Lung (tissue), 12 donors: ENCODE results near the gene HERPUD1. TPM values are rescaled to one million over a fixed set of nuclear protein-coding genes. Genes with fewer than 3 reads are reported as not detected.

Experiments
- ATAC-seq: fragments of 200-7000 bp; cut with Tn5 transposase; one replicate; pipeline ENCODE4 v1.9.1; 2020; ENCODE audit warnings: moderate number of reproducible peaks; ENCODE audit not compliant: insufficient read depth, low FRiP score
- DNase-seq, 3 donors: peaks; one replicate each; pipeline ENCODE4 v3.0.0-alpha.2; 2013 to 2017
- H3K27ac ChIP-seq, 2 donors: one replicate each; pipeline ENCODE4 v1.5.1; 2013; ENCODE audit warnings: mild to moderate bottlenecking in 2 of 2, moderate library complexity in 2 of 2, control low read depth in 1 of 2, inconsistent platforms in 1 of 2, low read depth in 1 of 2, low read length in 1 of 2
- H3K27me3 ChIP-seq, 3 donors: one replicate each; pipeline ENCODE4 v1.5.1; 2013; ENCODE audit warnings: low read length in 2 of 3; ENCODE audit not compliant: control insufficient read depth in 3 of 3, insufficient read depth in 3 of 3
- H3K36me3 ChIP-seq, 4 donors: one replicate each; pipeline ENCODE4 v1.5.1; 2013; ENCODE audit warnings: low read length in 4 of 4, mild to moderate bottlenecking in 1 of 4, moderate library complexity in 1 of 4; ENCODE audit not compliant: control insufficient read depth in 4 of 4, insufficient read depth in 4 of 4
- H3K4me1 ChIP-seq, 5 donors: one replicate each; pipeline ENCODE4 v1.5.1; 2013; ENCODE audit warnings: low read length in 5 of 5, mild to moderate bottlenecking in 2 of 5, moderate library complexity in 1 of 5; ENCODE audit not compliant: control insufficient read depth in 5 of 5, insufficient read depth in 5 of 5
- H3K4me3 ChIP-seq: one replicate; pipeline ENCODE4 v1.5.1; 2013; ENCODE audit warnings: mild to moderate bottlenecking, control low read depth, moderate library complexity
- H3K9ac ChIP-seq, 2 donors: one replicate each; pipeline ENCODE4 v1.5.1; 2013; ENCODE audit warnings: low read length in 2 of 2, control low read depth in 1 of 2; ENCODE audit not compliant: insufficient read depth in 1 of 2
- H3K9me3 ChIP-seq, 4 donors: one replicate each; pipeline ENCODE4 v1.5.1; 2013; ENCODE audit warnings: low read length in 3 of 4, mild to moderate bottlenecking in 1 of 4, moderate library complexity in 1 of 4; ENCODE audit not compliant: control insufficient read depth in 4 of 4, insufficient read depth in 3 of 4
- CTCF ChIP-seq: IDR thresholded peaks from 2 replicates; pipeline ENCODE4 v1.5.1; 2012; ENCODE audit warnings: mild to moderate bottlenecking; ENCODE audit errors: control extremely low read depth, extremely low read depth
- WGBS, 2 donors: extraction: QIAGEN DNeasy Blood & Tissue Kit; methylation state at CpG; one replicate each; pipeline ENCODE4 v1.1.7; 2013; 5-methylcytosine and 5-hydroxymethylcytosine counted together
- polyA plus RNA-seq, 2 donors: library from polyadenylated mRNA; stranded (reverse); fragments of 200-250 nt; gene quantifications; one replicate each; pipeline ENCODE4 v1.2.1, GENCODE V29; 2013
- total RNA-seq, 2 donors: library from RNA; depleted of rRNA in 1 of 2; stranded (reverse); fragments of >200 nt in 1 of 2; gene quantifications; one replicate each; pipeline ENCODE4 v1.2.1, GENCODE V29; 2014 to 2021
- donor health status: control.
- donor health status: control.
- donor health status: Bipolar disorder and iron deficiency.
- donor health status: healthy.
- donor health status: DM: yes; HTN: yes; CAD: no.

Gene HERPUD1
- total and polyA plus RNA-seq, 4 donors, result 70.5 to 219 (median 144) TPM

GRCh38 chr16:56921571-56921970, 10.4 kb upstream of the HERPUD1 start:
- Histone ChIP-seq H3K4me3 (no peak overlapping the region), H3K27ac (no peak overlapping the region), H3K4me1 (peaks cover 0 to 8% (median 0%) of the 10 kb centered on the region in 5 donors), H3K9ac (no peak overlapping the region), H3K27me3 (no peaks in the 10 kb centered on the region), H3K9me3 (no peaks in the 10 kb centered on the region), H3K36me3 (no peaks in the 10 kb centered on the region)
- DNase-seq (no peak), ATAC-seq (no peak)
- no peak for TF ChIP-seq CTCF
- 80 to 93% methylated on average over 4 of the region's 4 CpGs for WGBS, 2 donors

- Histone ChIP-seq H3K4me3 (no peak overlapping the region), H3K9ac (no peak overlapping the region), H3K36me3 (no peaks in the 10 kb centered on the region), H3K27ac (no peak overlapping the region), H3K27me3 (no peaks in the 10 kb centered on the region), H3K9me3 (no peaks in the 10 kb centered on the region), H3K4me1 (peaks cover 0 to 4% (median 0%) of the 10 kb centered on the region in 5 donors)
- TF ChIP-seq CTCF, result no peak
- DNase-seq, result no peak
- 85 to 89% methylated on average over 9 of the region's 9 CpGs for WGBS, 2 donors
- ATAC-seq, result no peak
Observed at GRCh38 chr16:56923481-56924091, 8.4 kb upstream of the HERPUD1 start.

GRCh38 chr16:56927471-56927870, 4.5 kb upstream of the HERPUD1 start:
- 58 to 68% methylated on average over 2 of the region's 2 CpGs for WGBS, 2 donors
- no peak for TF ChIP-seq CTCF
- Histone ChIP-seq H3K9me3 (no peaks in the 10 kb centered on the region), H3K27ac (no peak overlapping the region), H3K27me3 (no peaks in the 10 kb centered on the region), H3K36me3 (peaks cover 0 to 4% (median 0%) of the 10 kb centered on the region in 4 donors), H3K4me3 (no peak overlapping the region), H3K9ac (no peak overlapping the region), H3K4me1 (peaks cover 0 to 16% (median 6%) of the 10 kb centered on the region in 5 donors)
- DNase-seq (no peak), ATAC-seq (no peak)

- no peaks in the 10 kb centered on the region for H3K27me3 ChIP-seq
- H3K36me3 ChIP-seq, result peaks cover 0 to 8% (median 1%) of the 10 kb centered on the region in 4 donors
- ATAC-seq, result no peak
- no peaks in the 10 kb centered on the region for H3K9me3 ChIP-seq
- no peak for TF ChIP-seq CTCF
- H3K4me3 ChIP-seq, result no peak overlapping the region
- no peak overlapping the region for H3K27ac ChIP-seq
- no peak overlapping the region for H3K9ac ChIP-seq
- WGBS, 2 donors, result 95 to 96% methylated on average over 4 of the region's 4 CpGs
- peaks cover 0 to 32% (median 6%) of the 10 kb centered on the region in 5 donors for H3K4me1 ChIP-seq
- DNase-seq, result no peak
Observed at GRCh38 chr16:56929639-56930038, 2.3 kb upstream of the HERPUD1 start.
